Calu3 (cell line): ENCODE measurements around the gene ENOX2. TPM values are rescaled to one million over a fixed set of nuclear protein-coding genes. Genes with fewer than 3 reads are reported as not detected.

Experiments
- Bru-seq: library from RNA; stranded (reverse); fragments of 400-500 nt; gene quantifications from one replicate; lab custom pipeline; 2021; lab: Mats Ljungman, UMichigan
- BruChase-seq, 2 experiments: library from RNA; stranded (reverse); fragments of 400-500 nt; gene quantifications; one replicate each; lab custom pipeline; 2021; lab: Mats Ljungman, UMichigan
- BruUV-seq: library from RNA; stranded (reverse); fragments of 400-500 nt; replicated peaks from 2 replicates; lab custom pipeline; 2021; lab: Mats Ljungman, UMichigan
- CTCF ChIA-PET: fragments of 300-600 bp; sonication (Branson Sonifier 250); formaldehyde crosslinking; loops from one replicate; lab custom pipeline; 2022; ENCODE audit warnings: antibody characterized with exemption; lab: Charles Lee
- DNase-seq: peaks from one replicate; pipeline ENCODE4 v3.0.0; 2022
- H3K27ac Mint-ChIP-seq: one replicate; pipeline ENCODE4 v1.8.0; 2022; ENCODE audit warnings: mixed read lengths; ENCODE audit not compliant: unreplicated experiment
- H3K27me3 Mint-ChIP-seq: one replicate; pipeline ENCODE4 v1.8.0; 2022; ENCODE audit warnings: mixed read lengths; ENCODE audit not compliant: unreplicated experiment
- H3K36me3 Mint-ChIP-seq: one replicate; pipeline ENCODE4 v1.8.0; 2022; ENCODE audit warnings: mild to moderate bottlenecking, moderate library complexity, mixed read lengths; ENCODE audit not compliant: insufficient read depth, unreplicated experiment
- H3K4me1 Mint-ChIP-seq: one replicate; pipeline ENCODE4 v1.8.0; 2022; ENCODE audit warnings: mild to moderate bottlenecking, low read depth, mixed read lengths; ENCODE audit not compliant: unreplicated experiment
- H3K4me3 Mint-ChIP-seq: one replicate; pipeline ENCODE4 v1.8.0; 2022; ENCODE audit warnings: mild to moderate bottlenecking, low read depth, moderate library complexity, mixed read lengths; ENCODE audit not compliant: unreplicated experiment
- H3K9me3 Mint-ChIP-seq: one replicate; pipeline ENCODE4 v1.8.0; 2022; ENCODE audit warnings: low read depth, mixed read lengths; ENCODE audit not compliant: unreplicated experiment
- CTCF ChIP-seq: fragments of 200-600 bp; IDR thresholded peaks from one replicate; pipeline ENCODE4 v1.8.0; 2022; ENCODE audit warnings: antibody characterized with exemption; ENCODE audit not compliant: unreplicated experiment
- intact Hi-C: fragments of 100-400 bp; cut with micrococcal nuclease; formaldehyde crosslinking; loops from one replicate; pipeline ENCODE4 v1.10.0; 2022; ENCODE audit not compliant: unreplicated experiment
- long read RNA-seq: library from polyadenylated mRNA; stranded (forward); transcript quantifications from one replicate; pipeline ENCODE4 v2.0.0, GENCODE V29; 2022
- total RNA-seq: library from RNA; stranded (reverse); gene quantifications from 2 replicates; pipeline ENCODE4 v1.2.3, GENCODE V29; 2022

The ENOX2 gene, protein sequence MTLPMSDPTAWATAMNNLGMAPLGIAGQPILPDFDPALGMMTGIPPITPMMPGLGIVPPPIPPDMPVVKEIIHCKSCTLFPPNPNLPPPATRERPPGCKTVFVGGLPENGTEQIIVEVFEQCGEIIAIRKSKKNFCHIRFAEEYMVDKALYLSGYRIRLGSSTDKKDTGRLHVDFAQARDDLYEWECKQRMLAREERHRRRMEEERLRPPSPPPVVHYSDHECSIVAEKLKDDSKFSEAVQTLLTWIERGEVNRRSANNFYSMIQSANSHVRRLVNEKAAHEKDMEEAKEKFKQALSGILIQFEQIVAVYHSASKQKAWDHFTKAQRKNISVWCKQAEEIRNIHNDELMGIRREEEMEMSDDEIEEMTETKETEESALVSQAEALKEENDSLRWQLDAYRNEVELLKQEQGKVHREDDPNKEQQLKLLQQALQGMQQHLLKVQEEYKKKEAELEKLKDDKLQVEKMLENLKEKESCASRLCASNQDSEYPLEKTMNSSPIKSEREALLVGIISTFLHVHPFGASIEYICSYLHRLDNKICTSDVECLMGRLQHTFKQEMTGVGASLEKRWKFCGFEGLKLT
- total RNA-seq (23.4 and 28.9 TPM in 2 replicates), Bru-seq, nascent RNA (percentile 68 among the genes with signal in this experiment), BruChase-seq, experiment 1, labeled RNA remaining after a 6-hour chase (percentile 56 among the genes with signal in this experiment), BruChase-seq, experiment 2, labeled RNA remaining after a 2-hour chase (percentile 51 among the genes with signal in this experiment)
- long read RNA-seq, full-length matches to known transcripts, result 8 of 30 reads
- long read RNA-seq, partial matches to known transcripts, result 7 of 30 reads
- long read RNA-seq, other reads (novel, unspliced or antisense), result 15 of 30 reads

DNA sequence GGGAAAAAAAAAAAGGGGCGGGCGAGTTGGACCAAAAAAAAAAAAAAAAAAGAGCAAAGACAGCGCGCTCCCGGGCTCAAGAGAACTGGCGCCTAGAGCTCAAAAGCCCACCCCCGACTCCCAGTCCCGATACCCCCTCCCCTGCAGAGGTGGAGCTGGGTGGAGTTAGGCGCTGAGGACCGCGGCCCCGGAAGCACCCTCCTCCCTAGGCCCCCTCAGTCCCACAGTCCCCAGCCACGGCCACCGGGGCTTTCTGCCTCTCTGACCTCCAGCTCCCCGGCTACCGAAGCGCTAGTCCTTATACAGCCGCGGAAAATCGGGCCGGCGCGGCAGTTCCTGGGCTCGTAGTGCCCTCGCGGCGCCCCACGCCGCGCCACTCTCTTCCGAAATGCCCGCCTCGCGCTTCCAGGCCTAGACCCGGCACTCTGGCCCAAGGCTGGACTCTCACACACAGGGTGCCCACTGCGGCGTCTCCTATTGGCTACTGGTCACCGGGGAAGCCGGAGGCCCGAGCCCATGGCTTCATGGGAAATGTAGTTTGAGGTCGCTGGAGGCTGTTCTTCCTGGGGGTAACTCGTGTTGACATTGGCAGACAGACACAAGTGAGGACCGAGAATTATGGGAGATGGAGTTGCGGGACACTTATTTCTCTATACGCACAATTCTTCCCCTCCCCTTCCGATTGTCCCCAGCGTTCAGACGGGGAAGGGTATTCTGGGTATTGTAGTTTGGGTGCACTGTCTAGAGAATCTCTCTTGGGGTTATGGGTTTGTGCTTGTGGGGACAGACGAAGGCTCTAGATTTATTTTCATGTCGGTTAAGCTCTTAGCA lies at the start of gene ENOX2:
TSS of gene ENOX2 (minus strand) at position 427 of the 831 bp plus-strand sequence. CDS start 199,993 bp downstream, outside the sequence.
- no TSS peak for BruUV-seq
- CTCF ChIA-PET, result interaction anchor here (0.9 kb wide), 1 partner anchor 327 kb away, joined by 3 read pairs; no protein-coding TSS in a partner anchor

GRCh38 chrX:130952266-130953043 lies 49.4 kb upstream of the ENOX2 start:
- DNase-seq, result no peak
- no peaks in the 10 kb centered on the region for H3K9me3 Mint-ChIP-seq
- no peaks in the 10 kb centered on the region for H3K4me1 Mint-ChIP-seq
- H3K27ac Mint-ChIP-seq, result no peak overlapping the region
- CTCF ChIA-PET, result no interaction called here
- TF ChIP-seq CTCF, result no peak
- intact Hi-C loops, result no loop called here
- H3K36me3 Mint-ChIP-seq, result no peaks in the 10 kb centered on the region
- H3K27me3 Mint-ChIP-seq, result peaks cover 35% of the 10 kb centered on the region
- H3K4me3 Mint-ChIP-seq, result no peak overlapping the region
- no TSS peak for BruUV-seq

More for the DNA sequence above, at the start of gene ENOX2:
- H3K4me1 Mint-ChIP-seq, result peaks cover 9% of the 10 kb centered on the region
- peaks cover 5% of the 10 kb centered on the region for H3K36me3 Mint-ChIP-seq
- TF ChIP-seq CTCF, result no peak
- H3K27ac Mint-ChIP-seq, result peak within 1 kb of the TSS; percentile 76
- H3K9me3 Mint-ChIP-seq, result no peaks in the 10 kb centered on the region
- no peaks in the 10 kb centered on the region for H3K27me3 Mint-ChIP-seq
- intact Hi-C loops, result loop anchor here (5.0 to 10.0 kb wide), 2 partner anchors 328 to 366 kb away; no protein-coding TSS in a partner anchor
- DNase-seq, result peak; percentile 92
- no peak within 1 kb of the TSS for H3K4me3 Mint-ChIP-seq

DNA sequence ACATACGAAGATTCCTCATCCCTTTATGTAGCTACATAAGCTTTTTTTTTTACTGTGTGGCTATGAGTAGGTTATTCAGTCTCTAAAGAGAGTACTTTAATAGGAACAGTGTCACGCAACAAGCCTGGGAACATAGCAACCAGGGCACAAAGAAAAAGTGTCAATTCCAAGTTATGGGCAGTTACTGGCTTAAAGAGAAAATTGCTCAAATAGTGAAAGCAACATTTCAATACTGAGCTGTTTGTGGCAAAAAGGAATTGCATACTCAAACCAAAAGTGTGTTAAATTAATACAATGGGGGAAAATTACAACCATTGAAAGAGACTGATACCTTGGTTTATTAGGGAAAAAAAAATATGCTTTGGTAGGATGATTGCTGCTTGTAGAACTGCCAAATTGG lies 41.2 kb upstream of the ENOX2 start:
- Mint-ChIP-seq H3K27me3 (peaks cover 54% of the 10 kb centered on the region), H3K4me1 (no peaks in the 10 kb centered on the region), H3K9me3 (no peaks in the 10 kb centered on the region), H3K4me3 (no peak overlapping the region), H3K27ac (no peak overlapping the region), H3K36me3 (no peaks in the 10 kb centered on the region)
- DNase-seq, result no peak
- no peak for TF ChIP-seq CTCF
- intact Hi-C loops, result no loop called here
- BruUV-seq, result no TSS peak
- CTCF ChIA-PET, result no interaction called here
